Right renal cortex interstitium (tissue), 3 donors: Measurements from ENCODE around the gene CKMT1A. TPM values are rescaled to one million over a fixed set of nuclear protein-coding genes. Genes with fewer than 3 reads are reported as not detected.
"Not testable (repeated sequence)": the region's sequence is repeated elsewhere in the genome, so short reads cannot be mapped to it uniquely, and the experiment has no call there.

Source experiments
- DNase-seq, 3 donors: peaks; one replicate each; pipeline ENCODE4 v3.0.0-alpha.2; 2013; ENCODE audit warnings: low read depth in 3 of 3, low spot score in 2 of 3
- polyA plus RNA-seq, 3 donors: library from polyadenylated mRNA; unstranded; fragments of 120-200 nt; gene quantifications; one replicate each; pipeline ENCODE4 v1.2.1, GENCODE V29; 2013; ENCODE audit not compliant: insufficient read length in 3 of 3

CKMT1A gene
- polyA plus RNA-seq: 1 to 10 TPM; 1.0 to 3.8 (median 1.9) TPM

- not testable (repeated sequence) for DNase-seq
These were observed at the start of gene CKMT1A for GRCh38 chr15:43693148-43694022. TSS of gene CKMT1A (plus strand) at chr15:43693859. CDS start at chr15:43694051, 192 bp downstream.

- no peak for DNase-seq
These were observed 44.8 kb upstream of the CKMT1A start, which contains the start of gene CATSPER2 for GRCh38 chr15:43648649-43649429. TSS of gene CATSPER2 (minus strand) at chr15:43648844. CDS start at chr15:43648061, 783 bp downstream.

- not testable (repeated sequence) for DNase-seq
These were observed 44.2 kb upstream of the CKMT1A start for GRCh38 chr15:43649430-43649926.

GRCh38 chr15:43659727-43660126 lies 33.9 kb upstream of the CKMT1A start:
- not testable (repeated sequence) for DNase-seq

GRCh38 chr15:43662293-43662692 lies 31.4 kb upstream of the CKMT1A start:
- DNase-seq: not testable (repeated sequence)

GRCh38 chr15:43663333-43663732 lies 30.3 kb upstream of the CKMT1A start:
- not testable (repeated sequence) for DNase-seq

GRCh38 chr15:43666177-43666576 lies 27.5 kb upstream of the CKMT1A start:
- DNase-seq: not testable (repeated sequence)

GRCh38 chr15:43674175-43674574 lies 19.5 kb upstream of the CKMT1A start:
- DNase-seq: not testable (repeated sequence)

- DNase-seq: not testable (repeated sequence)
These were observed 3.9 kb upstream of the CKMT1A start for GRCh38 chr15:43689604-43690301.

- DNase-seq: not testable (repeated sequence)
These were observed 980 bp upstream of the CKMT1A start for GRCh38 chr15:43692679-43693078.

- no peak for DNase-seq
These were observed 8.5 kb downstream of the CKMT1A start for GRCh38 chr15:43702174-43702573.

GRCh38 chr15:43702701-43703424 lies 9.2 kb downstream of the CKMT1A start:
- DNase-seq: no peak

- not testable (repeated sequence) for DNase-seq
These were observed 16.9 kb downstream of the CKMT1A start for GRCh38 chr15:43710431-43711131.

GRCh38 chr15:43723151-43723550 lies 29.5 kb downstream of the CKMT1A start:
- DNase-seq: no peak

- not testable (repeated sequence) for DNase-seq
These were observed 32.6 kb downstream of the CKMT1A start for GRCh38 chr15:43726306-43726705.

GRCh38 chr15:43728053-43728725 lies 34.5 kb downstream of the CKMT1A start:
- not testable (repeated sequence) for DNase-seq

GRCh38 chr15:43735416-43735815 lies 41.8 kb downstream of the CKMT1A start:
- no peak for DNase-seq

- peak; percentile 77 to 84 (median 81) for DNase-seq
These were observed 52.7 kb downstream of the CKMT1A start, which contains the start of gene PDIA3 for GRCh38 chr15:43746245-43746902. TSS of gene PDIA3 (plus strand) at chr15:43746438. CDS start at chr15:43746540, 102 bp downstream.
